Uterus (tissue), 2 donors: ENCODE results near the gene ZFX.

Experiments
- POLR2A ChIP-seq, 2 donors: fragments of 450-650 bp; IDR thresholded peaks; one replicate each; pipeline ENCODE4 v1.6.1; 2016; ENCODE audit warnings: antibody characterized with exemption in 2 of 2, mild to moderate bottlenecking in 1 of 2, moderate library complexity in 1 of 2
- TF ChIP-seq, protein P1 (sequence below), 4 experiments: fragments of 200-600 bp in 2 of 4; fragments of 450-650 bp in 2 of 4; sonication (generic) in 2 of 4; IDR thresholded peaks; one replicate each; pipeline ENCODE4 v1.5.1; 2016 to 2019; ENCODE audit warnings: antibody characterized with exemption in 4 of 4, mild to moderate bottlenecking in 2 of 4, moderate library complexity in 1 of 4

DNA sequence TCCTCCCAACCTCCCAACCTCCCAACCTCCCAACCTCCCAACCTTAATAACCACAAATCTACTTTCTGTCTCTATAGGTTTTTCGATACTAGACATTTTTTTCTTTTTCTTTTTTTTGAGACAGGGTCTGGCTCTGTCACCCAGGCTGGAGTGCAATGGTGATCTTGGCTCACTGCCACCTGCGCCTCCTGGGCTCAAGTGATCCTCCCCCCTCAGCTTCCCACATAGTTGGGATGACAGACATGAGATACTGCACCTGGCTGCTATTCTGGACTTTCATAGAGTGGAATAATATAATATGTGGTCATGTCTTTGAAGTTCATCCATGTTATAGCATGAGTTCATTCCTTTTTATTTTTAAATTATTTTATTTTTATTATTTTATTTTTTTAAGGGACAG lies 39.5 kb upstream of the ZFX start:
- TF ChIP-seq, protein P1, sequence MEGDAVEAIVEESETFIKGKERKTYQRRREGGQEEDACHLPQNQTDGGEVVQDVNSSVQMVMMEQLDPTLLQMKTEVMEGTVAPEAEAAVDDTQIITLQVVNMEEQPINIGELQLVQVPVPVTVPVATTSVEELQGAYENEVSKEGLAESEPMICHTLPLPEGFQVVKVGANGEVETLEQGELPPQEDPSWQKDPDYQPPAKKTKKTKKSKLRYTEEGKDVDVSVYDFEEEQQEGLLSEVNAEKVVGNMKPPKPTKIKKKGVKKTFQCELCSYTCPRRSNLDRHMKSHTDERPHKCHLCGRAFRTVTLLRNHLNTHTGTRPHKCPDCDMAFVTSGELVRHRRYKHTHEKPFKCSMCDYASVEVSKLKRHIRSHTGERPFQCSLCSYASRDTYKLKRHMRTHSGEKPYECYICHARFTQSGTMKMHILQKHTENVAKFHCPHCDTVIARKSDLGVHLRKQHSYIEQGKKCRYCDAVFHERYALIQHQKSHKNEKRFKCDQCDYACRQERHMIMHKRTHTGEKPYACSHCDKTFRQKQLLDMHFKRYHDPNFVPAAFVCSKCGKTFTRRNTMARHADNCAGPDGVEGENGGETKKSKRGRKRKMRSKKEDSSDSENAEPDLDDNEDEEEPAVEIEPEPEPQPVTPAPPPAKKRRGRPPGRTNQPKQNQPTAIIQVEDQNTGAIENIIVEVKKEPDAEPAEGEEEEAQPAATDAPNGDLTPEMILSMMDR (IDR thresholded peaks at IDR 0.05): no peak
- TF ChIP-seq POLR2A (IDR thresholded peaks at IDR 0.05): no peak
